HFFc6 (cell line): Measurements from ENCODE around the gene BLOC1S2. TPM values are rescaled to one million over a fixed set of nuclear protein-coding genes. Genes with fewer than 3 reads are reported as not detected.
"Not testable (repeated sequence)": the region's sequence is repeated elsewhere in the genome, so short reads cannot be mapped to it uniquely, and the experiment has no call there.

Experiments used
- DNase-seq: peaks from one replicate; pipeline ENCODE4 v3.0.0-alpha.2; 2018
- H3K27ac Mint-ChIP-seq: 2 replicates; pipeline ENCODE4 v1.8.0; 2020; ENCODE audit warnings: mild to moderate bottlenecking, mixed read lengths
- H3K27me3 Mint-ChIP-seq: 2 replicates; pipeline ENCODE4 v1.8.0; 2021; ENCODE audit warnings: mild to moderate bottlenecking, moderate library complexity, mixed read lengths; ENCODE audit not compliant: insufficient read depth
- H3K36me3 Mint-ChIP-seq: 2 replicates; pipeline ENCODE4 v1.8.0; 2021; ENCODE audit warnings: low read depth, mixed read lengths
- H3K4me1 Mint-ChIP-seq: 2 replicates; pipeline ENCODE4 v1.8.0; 2020; ENCODE audit warnings: low read depth, mixed read lengths
- H3K4me3 Mint-ChIP-seq: 2 replicates; pipeline ENCODE4 v1.8.0; 2020; ENCODE audit warnings: mild to moderate bottlenecking, moderate library complexity, mixed read lengths
- H3K9me3 Mint-ChIP-seq: 2 replicates; pipeline ENCODE4 v1.8.0; 2020; ENCODE audit warnings: mild to moderate bottlenecking, mixed read lengths
- CTCF ChIP-seq: fragments of 200-600 bp; sonication (generic); IDR thresholded peaks from 2 replicates; pipeline ENCODE4 v1.5.0; 2021; ENCODE audit warnings: antibody characterized with exemption, mild to moderate bottlenecking
- total RNA-seq, 6 experiments: library from RNA; stranded (reverse); fragmentation: NEBNext Ultra II Directional; extraction: Animal tissue kit (Norgen Biotek cat#: 25700); gene quantifications; 2 replicates in 1 of 6; 3 replicates in 5 of 6; pipeline ENCODE4 v1.2.3, GENCODE V29; 2021

BLOC1S2 gene
- total RNA-seq, 6 experiments from 2014 or later = 52.4 to 62.1 (median 55.0) TPM

GRCh38 chr10:100303724-100304319 is 17.3 kb upstream of the BLOC1S2 start:
- Mint-ChIP-seq H3K27ac (no peak overlapping the region), H3K27me3 (peaks cover 31% of the 10 kb centered on the region), H3K36me3 (peaks cover 4% of the 10 kb centered on the region; the same call in 1 of the 2 replicates), H3K9me3 (peaks cover 6% of the 10 kb centered on the region), H3K4me3 (no peak overlapping the region), H3K4me1 (peaks cover 14% of the 10 kb centered on the region)
- peak; percentile 29 for DNase-seq
- TF ChIP-seq CTCF = peak; percentile 81

- not testable (repeated sequence) for H3K36me3 Mint-ChIP-seq, H3K4me1 Mint-ChIP-seq, DNase-seq, H3K4me3 Mint-ChIP-seq, H3K27ac Mint-ChIP-seq, H3K9me3 Mint-ChIP-seq
- H3K27me3 Mint-ChIP-seq = peaks cover 43% of the 10 kb centered on the region
Observed at GRCh38 chr10:100301123-100301522, 14.6 kb upstream of the BLOC1S2 start.

GRCh38 chr10:100297242-100297641 is 10.8 kb upstream of the BLOC1S2 start:
- H3K27ac Mint-ChIP-seq = no peak overlapping the region
- TF ChIP-seq CTCF = no peak
- H3K4me3 Mint-ChIP-seq = no peak overlapping the region
- H3K36me3 Mint-ChIP-seq = peaks cover 4% of the 10 kb centered on the region; the same call in 1 of the 2 replicates
- peaks cover 6% of the 10 kb centered on the region for H3K9me3 Mint-ChIP-seq
- H3K4me1 Mint-ChIP-seq = no peaks in the 10 kb centered on the region
- H3K27me3 Mint-ChIP-seq = peaks cover 66% of the 10 kb centered on the region
- DNase-seq = no peak

GRCh38 chr10:100293066-100293465 is 6.6 kb upstream of the BLOC1S2 start:
- no peak for DNase-seq
- Mint-ChIP-seq H3K36me3 (no peaks in the 10 kb centered on the region), H3K9me3 (no peaks in the 10 kb centered on the region), H3K4me1 (no peaks in the 10 kb centered on the region; the same call in 1 of the 2 replicates), H3K27ac (no peak overlapping the region), H3K27me3 (peaks cover 59% of the 10 kb centered on the region), H3K4me3 (no peak overlapping the region)
- no peak for TF ChIP-seq CTCF

- not testable (repeated sequence) for H3K27ac Mint-ChIP-seq, H3K9me3 Mint-ChIP-seq, H3K36me3 Mint-ChIP-seq, H3K4me1 Mint-ChIP-seq, DNase-seq, H3K4me3 Mint-ChIP-seq
- H3K27me3 Mint-ChIP-seq = peaks cover 55% of the 10 kb centered on the region
Observed at GRCh38 chr10:100292300-100292699, 5.8 kb upstream of the BLOC1S2 start.

- Mint-ChIP-seq H3K4me1 (peaks cover 14% of the 10 kb centered on the region), H3K27ac (no peak overlapping the region), H3K27me3 (peaks cover 52% of the 10 kb centered on the region), H3K9me3 (no peaks in the 10 kb centered on the region), H3K4me3 (no peak overlapping the region), H3K36me3 (no peaks in the 10 kb centered on the region)
- TF ChIP-seq CTCF = no peak
- DNase-seq = no peak
Observed at GRCh38 chr10:100291356-100291755, 4.9 kb upstream of the BLOC1S2 start.
